Activated T-helper 1 cell treated with anti-CD3 and anti-CD28 coated beads, Interleukin-2, amount 50 U/mL, for 16 hours (primary cell): ENCODE results near the gene VAV2.
"Not testable (repeated sequence)": the region's sequence is repeated elsewhere in the genome, so short reads cannot be mapped to it uniquely, and the experiment has no call there.

ENCODE experiments used
- DNase-seq, 2 donors: peaks; one replicate each; pipeline ENCODE4 v3.0.0-alpha.2; 2020; ENCODE audit warnings: low read depth in 1 of 2, low spot score in 1 of 2

The VAV2 gene

DNA sequence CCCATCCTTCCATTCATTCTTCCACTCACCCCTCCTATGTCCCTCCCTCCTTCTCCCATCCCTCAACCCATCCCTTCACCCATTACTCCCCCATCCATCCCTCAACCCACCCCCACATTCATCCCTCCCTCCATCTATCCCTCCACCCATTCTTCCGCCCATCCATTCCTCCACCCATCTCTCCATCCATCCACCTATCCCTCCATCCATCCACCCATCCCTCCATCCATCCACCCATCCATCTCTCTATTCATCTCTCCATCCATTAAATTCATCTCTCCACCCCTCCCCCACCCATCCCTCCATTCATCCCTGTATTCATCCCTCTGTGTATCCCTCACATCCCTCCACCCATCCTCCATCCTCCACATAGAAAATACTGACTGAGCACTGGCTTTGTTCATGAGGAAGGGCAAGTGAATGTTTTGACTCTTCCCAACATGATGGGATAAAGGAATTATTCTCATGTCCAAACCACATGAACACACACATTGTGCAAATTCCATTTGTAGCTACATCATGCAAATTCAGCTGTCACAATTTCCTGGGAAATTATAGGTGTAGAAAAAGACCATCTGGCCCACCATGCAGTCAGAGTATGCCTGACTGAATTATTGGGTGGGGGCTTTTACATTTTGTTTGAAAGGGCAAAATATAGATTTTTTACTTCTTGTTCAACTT, 6.9 kb upstream of the VAV2 start:
- DNase-seq = no peak

- DNase-seq = no peak
Observed at GRCh38 chr9:133997584-133997983, 5.5 kb upstream of the VAV2 start.

- DNase-seq = no peak
Observed at GRCh38 chr9:133996531-133997520, 4.7 kb upstream of the VAV2 start.

DNA sequence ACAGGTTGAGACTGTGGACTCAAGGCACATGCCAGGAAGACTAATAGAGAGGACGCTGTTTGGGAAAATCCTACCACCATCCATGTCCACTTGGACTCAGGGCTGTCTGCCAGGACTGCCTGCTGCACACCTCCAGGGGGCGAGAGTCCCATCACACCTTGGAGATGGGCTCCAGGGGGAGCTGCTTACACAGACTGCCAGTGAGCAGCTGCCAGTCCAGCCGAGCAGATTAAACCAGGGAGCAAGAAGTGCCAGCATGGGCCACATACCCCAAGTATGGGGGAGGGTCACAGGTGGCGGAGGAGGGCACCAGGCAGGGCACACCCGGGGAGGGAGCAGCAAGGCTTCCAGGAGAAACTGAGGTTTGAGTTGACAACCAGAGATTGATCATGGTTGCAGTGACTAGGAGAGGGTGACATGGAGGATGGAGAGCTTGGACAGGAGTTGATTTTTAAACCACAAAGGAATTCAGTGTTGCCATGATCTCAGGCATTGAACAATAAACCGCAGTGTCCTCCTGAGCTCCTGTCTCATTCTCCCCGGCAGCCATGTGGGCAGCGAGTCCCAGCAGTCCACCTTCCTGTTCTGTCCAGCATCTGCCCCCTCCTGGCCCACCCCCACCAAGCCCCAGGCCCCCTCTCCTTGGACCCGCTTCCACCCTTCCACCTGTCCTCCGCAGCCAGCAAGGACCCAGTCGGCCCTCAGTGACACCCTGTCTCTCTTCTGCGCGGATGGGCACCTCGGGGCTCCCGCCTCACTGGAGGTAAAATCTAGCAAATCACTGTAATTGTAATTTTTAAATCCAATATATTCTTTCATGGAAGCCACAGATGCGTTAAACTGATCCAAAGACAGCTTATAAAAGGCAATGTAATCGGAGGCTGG, 3.1 kb upstream of the VAV2 start:
- DNase-seq = no peak

DNA sequence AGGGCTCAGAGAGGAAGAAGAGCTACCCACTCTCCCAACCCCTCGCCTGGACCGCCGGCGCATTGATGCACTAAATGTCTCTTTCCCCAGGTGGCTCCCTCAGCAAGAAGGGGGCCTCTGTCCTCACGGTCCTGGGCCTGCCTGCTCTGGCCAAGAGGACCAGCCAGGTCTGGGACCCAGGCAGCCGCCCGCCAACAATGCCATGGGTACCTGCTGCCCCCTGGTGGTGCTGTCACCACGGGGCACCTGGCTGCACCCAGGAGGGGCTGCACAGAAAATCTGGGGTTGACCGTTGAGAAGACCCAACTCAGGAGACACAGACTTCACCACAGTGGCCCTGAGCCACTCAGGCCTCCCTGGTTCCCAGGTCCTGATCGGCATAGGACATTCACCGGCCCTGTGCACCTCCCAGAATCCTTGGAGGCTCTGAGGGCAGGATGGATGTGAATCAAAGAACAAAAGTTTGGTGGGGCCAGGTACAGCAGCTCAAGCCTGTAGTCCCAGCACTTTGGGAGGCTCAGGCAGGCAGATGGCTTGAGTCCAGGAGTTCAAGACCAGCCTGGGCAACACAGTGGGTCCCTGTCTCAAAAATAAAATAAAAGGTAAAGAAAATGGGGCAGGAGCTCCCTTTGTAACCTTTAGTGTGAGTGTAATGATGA, 2.4 kb upstream of the VAV2 start:
- DNase-seq = peak; percentile 65

GRCh38 chr9:133993635-133994253, 1.6 kb upstream of the VAV2 start:
- DNase-seq = no peak

- DNase-seq = peak; percentile 48 to 61
Observed at GRCh38 chr9:133992780-133993634, 883 bp upstream of the VAV2 start.

GRCh38 chr9:133991214-133991921, 756 bp downstream of the VAV2 start:
- no peak for DNase-seq

GRCh38 chr9:133990366-133991213, 1.5 kb downstream of the VAV2 start:
- no peak for DNase-seq

GRCh38 chr9:133989625-133990365, 2.3 kb downstream of the VAV2 start:
- DNase-seq = no peak

DNA sequence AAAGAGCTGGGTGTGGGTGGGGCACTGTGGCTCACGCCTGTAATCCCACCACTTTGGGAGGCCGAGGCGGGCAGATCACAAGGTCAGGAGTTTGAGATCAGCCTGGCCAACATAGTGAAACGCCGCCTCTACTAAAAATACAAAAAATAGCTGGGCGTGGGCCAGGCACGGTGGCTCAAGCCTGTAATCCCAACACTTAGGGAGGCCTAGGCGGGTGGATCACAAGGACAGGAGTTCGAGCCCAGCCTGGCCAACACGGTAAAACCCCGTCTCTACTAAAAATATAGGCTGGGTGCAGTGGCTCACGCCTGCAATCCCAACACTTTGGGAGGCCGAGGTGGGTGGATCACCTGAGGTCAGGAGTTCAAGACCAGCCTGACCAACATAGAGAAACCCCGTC, 3.4 kb downstream of the VAV2 start:
- not testable (repeated sequence) for DNase-seq

- DNase-seq = no peak
Observed at GRCh38 chr9:133987946-133988665, 4.0 kb downstream of the VAV2 start.

DNA sequence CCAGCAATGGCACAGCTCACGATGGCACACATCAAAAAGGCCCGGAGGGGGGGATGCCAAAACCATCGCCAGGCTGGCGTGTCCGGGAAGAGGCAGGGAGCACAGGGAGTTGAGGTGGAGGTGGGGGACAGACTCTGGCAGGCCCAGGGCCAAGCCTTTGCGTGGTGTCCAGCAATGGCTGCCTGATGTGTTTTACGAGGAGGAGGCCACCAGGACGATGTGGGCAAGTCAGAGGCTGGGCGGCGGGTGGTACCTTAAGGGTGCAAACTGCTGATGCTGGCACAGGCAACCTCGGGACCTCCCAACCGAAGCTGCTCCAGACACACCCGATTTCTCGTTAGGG, 4.7 kb downstream of the VAV2 start:
- DNase-seq = no peak

GRCh38 chr9:133986774-133987445, 5.2 kb downstream of the VAV2 start:
- no peak for DNase-seq

- DNase-seq = no peak
Observed at GRCh38 chr9:133986061-133986460, 6.1 kb downstream of the VAV2 start.
